Epithelial cell of prostate (primary cell): Measurements from ENCODE around the gene CUX1.
"Not testable (repeated sequence)": the region's sequence is repeated elsewhere in the genome, so short reads cannot be mapped to it uniquely, and the experiment has no call there.

Experiments used
- DNase-seq: peaks from one replicate; pipeline ENCODE4 v3.0.0-alpha.2; 2011; ENCODE audit warnings: low read depth, low spot score
- H3K27ac ChIP-seq: fragments of 450-650 bp; 2 replicates; pipeline ENCODE4 v1.5.1; 2017; ENCODE audit warnings: mild to moderate bottlenecking

CUX1 gene

DNA sequence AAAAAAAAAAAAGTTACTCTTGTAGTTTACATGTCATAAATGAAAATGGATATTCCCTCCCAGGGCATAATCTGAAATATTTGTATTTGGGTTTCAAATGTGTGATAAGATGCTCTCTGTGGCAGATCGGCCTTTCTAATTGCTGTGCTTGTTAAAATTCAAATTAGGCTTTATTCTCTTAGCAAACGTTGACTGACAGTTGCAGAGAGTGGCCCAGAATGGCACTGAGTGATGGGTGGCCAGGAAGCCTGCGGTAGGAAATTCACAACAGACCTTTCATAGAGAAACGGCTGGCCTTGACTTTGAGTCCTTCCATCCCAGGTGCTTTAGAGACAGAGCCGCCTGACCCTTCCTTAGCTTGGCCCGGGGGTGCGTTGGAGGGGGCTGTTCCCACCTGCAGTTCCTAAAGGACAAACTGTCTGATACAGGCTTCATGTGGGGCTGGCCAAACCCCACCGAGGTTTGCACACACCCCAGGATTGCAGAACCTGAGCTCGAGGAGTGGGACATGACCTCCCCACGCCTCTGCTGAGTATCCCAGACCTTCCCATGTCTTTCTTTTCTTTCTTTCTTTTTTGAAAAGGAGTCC lies 152.7 kb downstream of the CUX1 start:
- no peak for DNase-seq
- no peak overlapping the region for H3K27ac ChIP-seq

DNA sequence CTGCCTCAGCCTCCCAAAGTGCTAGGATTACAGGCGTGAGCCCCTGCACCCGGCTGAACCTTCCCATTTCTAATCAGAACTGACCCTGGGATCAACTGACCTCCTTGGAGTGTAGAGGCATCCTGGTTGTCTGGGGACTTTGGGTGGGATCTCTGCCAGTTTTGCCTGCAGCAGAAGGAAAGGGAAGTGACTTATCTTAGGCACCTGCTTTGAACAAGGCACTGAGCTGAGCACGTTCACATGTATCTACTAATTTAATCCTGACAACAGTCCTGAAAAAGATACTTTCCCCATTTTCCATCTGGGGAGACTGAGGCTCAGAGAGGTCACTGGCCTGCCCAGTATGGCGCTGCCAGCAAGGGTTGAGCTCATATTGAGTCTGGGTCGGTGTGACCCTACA lies 153.4 kb downstream of the CUX1 start:
- no peak overlapping the region for H3K27ac ChIP-seq
- DNase-seq, result no peak

GRCh38 chr7:101971457-101971856 lies 154.0 kb downstream of the CUX1 start:
- no peak for DNase-seq
- no peak overlapping the region for H3K27ac ChIP-seq

- no peak for DNase-seq
Measured at GRCh38 chr7:101972627-101973026, 155.2 kb downstream of the CUX1 start.

DNA sequence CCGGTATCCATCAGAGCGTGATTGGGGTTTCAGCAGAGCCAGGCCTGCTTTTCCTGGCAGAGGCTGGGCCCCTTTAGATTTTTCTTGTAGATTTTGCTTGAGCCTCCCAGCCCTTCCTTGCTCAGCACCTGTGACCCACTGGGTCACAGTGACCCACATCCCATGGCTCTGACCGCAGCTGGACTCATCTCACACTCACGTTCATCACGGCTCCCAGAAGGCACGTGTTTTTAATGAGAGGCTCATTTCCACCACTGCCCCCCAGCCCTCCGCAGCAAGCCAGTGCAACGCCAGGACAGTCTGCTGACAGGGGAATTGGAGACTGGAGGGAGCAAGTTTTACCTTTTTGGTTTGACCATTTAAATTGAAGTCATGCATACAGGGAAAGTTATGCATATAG lies 155.7 kb downstream of the CUX1 start:
- no peak overlapping the region for H3K27ac ChIP-seq
- DNase-seq, result no peak

More at GRCh38 chr7:101972627-101973026, 155.2 kb downstream of the CUX1 start:
- no peak overlapping the region for H3K27ac ChIP-seq

DNA sequence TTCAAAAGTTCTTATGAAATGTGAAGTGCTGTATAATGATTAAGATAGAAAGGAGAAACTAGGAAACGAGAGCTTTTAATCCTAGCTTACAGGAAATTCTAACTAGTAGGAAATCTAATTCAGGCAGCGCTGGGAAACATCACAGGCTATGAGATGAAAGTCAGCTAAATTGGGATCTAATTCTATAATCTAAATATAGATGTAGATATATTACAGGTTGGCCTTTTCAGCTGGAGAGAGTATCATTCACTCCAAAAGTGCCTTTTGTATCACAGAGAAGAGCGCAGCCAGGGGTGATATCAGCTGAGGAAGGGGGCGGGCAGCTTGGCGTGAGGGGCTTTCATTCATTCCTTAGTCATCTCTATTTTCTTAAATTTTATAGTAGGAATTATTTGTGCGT lies 157.0 kb downstream of the CUX1 start:
- DNase-seq, result no peak
- H3K27ac ChIP-seq, result no peak overlapping the region

- DNase-seq, result no peak
- no peak overlapping the region for H3K27ac ChIP-seq
Measured at GRCh38 chr7:101975046-101975445, 157.6 kb downstream of the CUX1 start.

DNA sequence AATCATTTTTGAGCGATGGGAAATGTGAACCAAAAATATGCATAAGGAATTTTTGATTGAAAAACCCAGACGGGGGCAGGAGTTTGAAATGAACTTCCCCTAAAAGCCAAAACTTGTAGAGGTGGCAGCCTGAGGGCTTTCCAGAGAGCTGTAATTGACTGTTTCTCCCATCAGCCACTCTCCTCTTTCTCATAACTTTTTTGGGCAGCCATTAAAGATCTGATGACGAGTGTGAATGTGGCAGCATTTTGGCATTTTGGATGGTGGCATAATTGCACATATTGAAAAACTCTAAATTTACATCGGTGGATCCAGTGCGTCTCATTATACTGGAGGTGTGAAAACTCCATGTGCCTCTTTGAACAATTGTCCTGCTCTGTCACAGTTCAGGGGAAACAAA lies 159.0 kb downstream of the CUX1 start:
- DNase-seq, result no peak
- no peak overlapping the region for H3K27ac ChIP-seq

DNA sequence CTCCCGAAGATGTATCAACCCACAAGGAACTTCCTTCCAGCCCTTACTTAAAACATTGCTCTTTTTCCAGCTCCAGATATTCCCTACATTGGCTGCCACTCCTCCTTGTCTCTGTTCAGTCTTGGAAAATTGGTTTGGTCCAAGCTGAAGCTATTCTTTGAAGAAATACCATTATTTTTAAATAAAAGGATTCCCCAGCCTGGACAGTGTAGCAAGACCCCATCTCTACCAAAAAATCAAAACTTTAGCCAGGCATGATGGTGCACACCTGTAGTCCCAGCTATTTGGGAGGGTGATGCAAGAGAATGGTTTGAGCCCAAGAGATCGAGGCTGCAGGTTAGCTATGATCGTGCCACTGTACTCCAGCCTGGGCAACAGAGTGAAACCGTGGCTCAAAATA lies 159.8 kb downstream of the CUX1 start:
- no peak overlapping the region for H3K27ac ChIP-seq
- no peak for DNase-seq

- no peak for DNase-seq
- no peak overlapping the region for H3K27ac ChIP-seq
Measured at GRCh38 chr7:101978683-101979082, 161.3 kb downstream of the CUX1 start.

- H3K27ac ChIP-seq, result no peak overlapping the region
- DNase-seq, result no peak
Measured at GRCh38 chr7:101983147-101983811, 165.9 kb downstream of the CUX1 start.

GRCh38 chr7:101984133-101984879 lies 166.9 kb downstream of the CUX1 start:
- no peak overlapping the region for H3K27ac ChIP-seq
- DNase-seq, result no peak

- DNase-seq, result no peak
Measured at GRCh38 chr7:101985057-101985902, 167.9 kb downstream of the CUX1 start.

GRCh38 chr7:101985903-101986734 lies 168.7 kb downstream of the CUX1 start:
- no peak for DNase-seq
- peak overlapping the region; percentile 30 for H3K27ac ChIP-seq

More at GRCh38 chr7:101985057-101985902, 167.9 kb downstream of the CUX1 start:
- peak overlapping the region; percentile 30 for H3K27ac ChIP-seq

GRCh38 chr7:101987494-101987893 lies 170.1 kb downstream of the CUX1 start:
- DNase-seq, result no peak
- no peak overlapping the region for H3K27ac ChIP-seq

DNA sequence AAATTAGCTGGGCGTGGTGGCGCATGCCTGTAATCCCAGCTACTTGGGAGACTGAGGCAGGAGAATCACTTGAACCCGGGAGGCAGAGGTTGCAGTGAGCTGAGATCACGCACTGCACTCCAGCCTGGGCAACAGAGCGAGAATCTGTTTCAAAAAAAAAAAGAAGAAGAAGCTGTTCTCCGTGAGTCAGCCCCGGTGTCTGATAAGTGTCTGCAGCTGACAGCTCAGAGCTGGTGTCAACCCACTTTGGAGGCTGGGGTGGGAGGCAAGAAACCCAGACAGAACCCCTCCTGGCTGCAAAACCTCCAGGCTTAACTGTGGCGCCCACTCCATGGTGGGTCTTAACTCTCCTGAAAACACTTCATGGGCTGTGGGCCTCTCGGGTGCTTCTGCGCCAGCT lies 170.6 kb downstream of the CUX1 start:
- H3K27ac ChIP-seq, DNase-seq: not testable (repeated sequence)

DNA sequence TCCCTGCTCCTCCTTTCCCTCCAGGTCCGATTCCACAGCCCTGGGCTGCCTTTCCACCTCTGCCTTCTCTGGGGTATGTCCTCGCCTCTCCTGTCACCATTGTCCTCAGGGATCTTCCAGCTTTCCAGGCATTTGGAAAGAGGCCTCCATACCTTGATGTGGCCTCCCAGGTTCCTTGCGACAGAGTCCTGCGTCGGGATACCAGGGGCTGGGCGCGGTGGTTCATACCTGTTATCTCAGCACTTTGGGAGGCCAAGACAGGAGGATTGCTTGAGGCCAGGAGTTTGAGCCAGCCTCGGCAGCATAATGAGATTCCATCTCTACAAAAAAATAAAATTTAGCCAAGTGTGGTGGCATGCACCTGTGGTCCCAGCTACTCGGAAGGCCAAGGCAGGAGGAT lies 171.1 kb downstream of the CUX1 start:
- DNase-seq, result no peak
- no peak overlapping the region for H3K27ac ChIP-seq

GRCh38 chr7:101989101-101989500 lies 171.7 kb downstream of the CUX1 start:
- no peak for DNase-seq
- no peak overlapping the region for H3K27ac ChIP-seq

- DNase-seq, result no peak
- no peak overlapping the region for H3K27ac ChIP-seq
Measured at GRCh38 chr7:101990811-101991418, 173.5 kb downstream of the CUX1 start.
